Bronchial epithelial cell (primary cell): ENCODE results near the gene PCED1A. TPM values are rescaled to one million over a fixed set of nuclear protein-coding genes. Genes with fewer than 3 reads are reported as not detected.

Source experiments
- DNase-seq: peaks from one replicate; pipeline ENCODE4 v3.0.0-alpha.2; 2010; ENCODE audit warnings: low read depth
- FAIRE-seq: peaks from 2 replicates; lab custom pipeline; 2011; peaks lifted over from hg19 to GRCh38; lab: Jason Lieb, UNC
- H3K27me3 ChIP-seq: 2 replicates; pipeline ENCODE4 v1.5.1; 2011; ENCODE audit warnings: low read length; ENCODE audit not compliant: control insufficient read depth, insufficient read depth
- H3K36me3 ChIP-seq: 2 replicates; pipeline ENCODE4 v1.5.1; 2011; ENCODE audit warnings: low read length; ENCODE audit not compliant: control insufficient read depth, insufficient read depth
- H3K4me3 ChIP-seq: 2 replicates; pipeline ENCODE4 v1.5.1; 2011; ENCODE audit warnings: mild to moderate bottlenecking, low read depth, low read length, control low read depth
- CTCF ChIP-seq: IDR thresholded peaks from 2 replicates; pipeline ENCODE4 v1.5.1; 2011; ENCODE audit warnings: mild to moderate bottlenecking, moderate library complexity, low read length, control low read depth, inconsistent platforms; ENCODE audit not compliant: insufficient read depth, severe bottlenecking
- total RNA-seq: library from RNA; depleted of rRNA; stranded (reverse); fragments of >200 nt; gene quantifications from 2 replicates; pipeline ENCODE4 v1.2.1, GENCODE V29; 2014

Gene PCED1A
- total RNA-seq, 1 donor from 2014 or later: 17.9 TPM

- H3K4me3 ChIP-seq: no peak overlapping the region
- FAIRE-seq (no peak), DNase-seq (no peak)
- H3K36me3 ChIP-seq: no peaks in the 10 kb centered on the region
- TF ChIP-seq CTCF: no peak
- no peaks in the 10 kb centered on the region for H3K27me3 ChIP-seq
These were observed 2.2 kb downstream of the PCED1A start for GRCh38 chr20:2838170-2838797.

GRCh38 chr20:2837221-2837960, 3.1 kb downstream of the PCED1A start:
- Histone ChIP-seq H3K36me3 (no peaks in the 10 kb centered on the region), H3K27me3 (no peaks in the 10 kb centered on the region), H3K4me3 (no peak overlapping the region)
- FAIRE-seq: peak; percentile 18
- TF ChIP-seq CTCF: no peak
- DNase-seq: no peak

GRCh38 chr20:2836035-2836434, 4.4 kb downstream of the PCED1A start:
- H3K4me3 ChIP-seq: no peak overlapping the region
- TF ChIP-seq CTCF: no peak
- no peak for DNase-seq
- FAIRE-seq: no peak
- H3K27me3 ChIP-seq: no peaks in the 10 kb centered on the region
- no peaks in the 10 kb centered on the region for H3K36me3 ChIP-seq

GRCh38 chr20:2835331-2835796, 5.1 kb downstream of the PCED1A start:
- no peak for DNase-seq
- Histone ChIP-seq H3K36me3 (no peaks in the 10 kb centered on the region), H3K27me3 (no peaks in the 10 kb centered on the region), H3K4me3 (no peak overlapping the region)
- TF ChIP-seq CTCF: no peak
- FAIRE-seq: no peak

GRCh38 chr20:2834401-2835110, 5.9 kb downstream of the PCED1A start:
- DNase-seq (no peak), FAIRE-seq (no peak)
- TF ChIP-seq CTCF: no peak
- no peak overlapping the region for H3K4me3 ChIP-seq
- no peaks in the 10 kb centered on the region for H3K27me3 ChIP-seq
- no peaks in the 10 kb centered on the region for H3K36me3 ChIP-seq
